NCI-H1417 treated with DMSO at 0.1 percent for 48 hours (cell line): ENCODE results near the gene CRACR2A.

ENCODE experiments used
- DNase-seq: peaks from one replicate; lab custom pipeline; 2025; lab: John Stamatoyannopoulos, UW

Gene CRACR2A

GRCh38 chr12:3646561-3647241 is 106.2 kb downstream of the CRACR2A start:
- no peak for DNase-seq

DNA sequence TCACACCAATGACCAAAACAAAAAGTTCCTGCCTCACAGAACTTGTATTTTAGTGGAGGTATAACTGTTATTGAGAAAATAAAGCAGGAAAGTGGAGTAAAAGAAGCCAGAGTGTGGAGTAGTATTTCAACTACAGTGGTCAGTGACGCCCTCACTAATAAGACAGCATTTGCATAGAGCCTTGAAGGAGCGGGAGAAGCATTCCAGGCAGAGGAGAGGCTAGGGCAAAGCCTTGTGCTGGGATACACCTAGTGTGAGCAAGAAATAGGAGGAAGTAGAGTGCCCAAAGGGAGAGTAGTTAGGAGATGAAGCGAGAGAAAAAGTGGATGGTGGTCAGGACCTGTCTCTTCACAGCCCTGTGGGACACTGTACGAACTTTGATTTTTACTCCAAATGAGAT is 107.8 kb downstream of the CRACR2A start:
- DNase-seq = no peak

DNA sequence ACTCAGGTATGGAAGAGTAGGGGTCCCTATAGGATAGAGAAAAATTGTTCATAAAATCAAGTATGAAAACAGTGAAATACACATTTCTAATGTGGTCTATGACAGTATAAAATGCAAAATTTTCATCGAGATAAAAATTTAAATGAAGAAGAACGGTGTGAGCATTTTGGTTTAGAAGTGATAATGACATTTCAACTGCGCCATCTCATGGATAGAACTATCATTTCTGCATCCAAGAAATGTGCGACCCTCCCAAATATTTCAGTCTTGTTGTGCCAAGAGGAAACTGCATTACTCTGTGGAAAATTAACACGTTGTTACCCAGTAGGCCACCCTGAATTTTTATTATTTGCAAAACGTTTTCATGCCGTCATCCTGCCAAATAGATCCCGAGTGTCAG is 108.8 kb downstream of the CRACR2A start:
- DNase-seq = no peak

DNA sequence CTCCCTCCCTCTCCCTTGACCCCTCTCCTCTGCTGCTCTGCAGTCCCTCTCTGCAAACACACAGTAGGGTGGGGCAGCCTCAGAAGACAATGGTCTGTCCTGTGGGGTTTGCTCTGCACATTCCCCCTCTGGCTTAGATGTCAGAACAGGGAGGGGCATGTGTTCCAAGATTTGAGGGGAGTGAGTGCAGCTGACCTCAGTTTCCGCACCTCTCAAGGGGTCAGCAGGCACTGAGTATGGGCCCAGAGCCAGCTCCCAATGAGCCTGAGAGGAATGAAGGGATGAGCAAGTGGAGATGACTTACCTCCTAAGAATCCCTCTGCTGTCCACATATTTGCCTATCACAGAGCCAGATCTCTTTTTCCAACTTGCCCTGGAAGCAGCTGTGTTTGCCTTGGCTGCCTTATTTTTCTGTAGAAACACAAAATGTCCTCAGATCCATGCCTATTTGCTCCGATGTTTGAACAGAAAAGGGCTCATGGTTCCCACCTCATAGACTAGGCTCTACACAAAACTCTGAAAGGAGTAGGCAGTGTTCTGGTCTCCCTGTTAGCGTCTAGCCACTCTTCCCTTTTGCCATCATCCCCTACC is 111.4 kb downstream of the CRACR2A start:
- DNase-seq = no peak

DNA sequence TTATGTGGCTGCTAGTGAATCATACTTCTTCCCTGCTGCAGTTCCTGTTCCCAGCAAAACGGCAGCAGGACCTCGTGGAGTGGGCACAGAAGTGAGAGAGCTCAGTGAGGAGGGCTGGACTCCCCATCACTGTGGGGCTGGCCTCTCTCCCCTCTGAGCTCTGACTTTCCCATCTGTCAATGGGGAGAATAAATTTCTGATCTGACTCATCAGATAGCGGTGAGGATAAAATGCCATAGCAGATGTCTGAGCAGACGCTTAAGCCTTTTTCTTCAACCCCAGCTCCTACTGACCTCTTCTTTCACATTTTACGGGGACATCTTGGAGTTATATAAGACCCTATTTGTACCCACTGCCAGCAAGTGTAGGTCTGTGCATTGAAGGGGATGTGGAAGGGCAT is 116.6 kb downstream of the CRACR2A start:
- no peak for DNase-seq

- DNase-seq = no peak
Measured at GRCh38 chr12:3634348-3634747, 118.6 kb downstream of the CRACR2A start.

GRCh38 chr12:3633396-3633795 is 119.5 kb downstream of the CRACR2A start:
- DNase-seq = no peak

DNA sequence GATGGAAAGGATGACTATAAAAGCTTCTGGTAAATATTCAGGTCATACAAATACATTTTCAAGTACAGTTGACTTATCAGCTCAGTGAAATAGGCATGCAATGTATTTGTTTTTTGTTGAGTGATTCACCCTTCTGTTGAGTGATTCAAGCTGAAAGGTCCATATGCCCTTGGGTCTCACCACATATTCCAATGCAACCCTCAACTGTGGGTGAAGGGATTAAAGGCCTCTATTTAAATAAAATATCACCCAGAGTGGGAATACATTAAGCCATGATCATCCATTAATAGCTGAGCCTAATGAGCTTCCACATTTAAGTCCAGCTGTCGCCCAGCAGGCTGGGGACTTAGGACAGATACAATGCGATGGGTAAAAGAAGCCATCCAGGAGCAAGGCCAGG is 120.2 kb downstream of the CRACR2A start:
- DNase-seq = no peak

DNA sequence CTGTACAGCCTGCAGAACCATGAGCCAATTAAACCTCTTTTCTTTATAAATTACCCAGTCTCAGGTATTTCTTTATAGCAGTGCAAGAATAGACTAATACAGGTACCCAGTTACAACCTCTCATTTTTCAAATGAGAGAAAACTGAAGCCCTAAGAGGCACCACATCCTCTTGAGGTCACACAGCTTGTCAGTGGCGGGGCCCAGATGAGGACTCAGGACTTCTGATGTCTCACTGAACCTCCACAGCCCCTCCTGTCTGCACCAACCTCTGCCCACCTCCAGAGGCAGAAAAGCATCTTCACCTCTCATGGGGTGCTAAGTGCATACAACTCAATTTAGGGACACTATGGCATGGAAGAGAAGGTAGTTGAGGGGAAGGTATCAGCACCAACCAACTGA is 120.7 kb downstream of the CRACR2A start:
- DNase-seq = no peak

DNA sequence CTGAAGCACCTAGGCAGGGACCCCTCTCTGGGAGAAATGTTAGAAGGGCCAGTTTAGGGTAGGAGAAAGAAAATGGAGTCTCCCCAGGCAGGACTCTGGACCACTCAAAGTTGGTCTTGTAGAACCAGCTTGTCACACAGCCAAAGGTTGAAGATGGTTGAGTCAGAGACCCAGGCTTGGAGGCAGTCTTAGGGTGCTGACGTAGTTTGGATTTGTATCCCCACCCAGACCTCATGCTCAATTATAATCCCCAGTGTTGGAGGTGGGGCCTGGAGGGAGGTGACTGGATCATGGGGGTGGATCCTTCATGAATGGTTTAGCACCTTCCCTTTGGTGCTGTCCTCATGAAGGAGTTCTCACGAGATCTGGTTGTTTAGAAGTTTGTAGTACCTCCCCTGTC is 121.2 kb downstream of the CRACR2A start:
- DNase-seq = no peak

GRCh38 chr12:3631272-3631637 is 121.7 kb downstream of the CRACR2A start:
- no peak for DNase-seq

DNA sequence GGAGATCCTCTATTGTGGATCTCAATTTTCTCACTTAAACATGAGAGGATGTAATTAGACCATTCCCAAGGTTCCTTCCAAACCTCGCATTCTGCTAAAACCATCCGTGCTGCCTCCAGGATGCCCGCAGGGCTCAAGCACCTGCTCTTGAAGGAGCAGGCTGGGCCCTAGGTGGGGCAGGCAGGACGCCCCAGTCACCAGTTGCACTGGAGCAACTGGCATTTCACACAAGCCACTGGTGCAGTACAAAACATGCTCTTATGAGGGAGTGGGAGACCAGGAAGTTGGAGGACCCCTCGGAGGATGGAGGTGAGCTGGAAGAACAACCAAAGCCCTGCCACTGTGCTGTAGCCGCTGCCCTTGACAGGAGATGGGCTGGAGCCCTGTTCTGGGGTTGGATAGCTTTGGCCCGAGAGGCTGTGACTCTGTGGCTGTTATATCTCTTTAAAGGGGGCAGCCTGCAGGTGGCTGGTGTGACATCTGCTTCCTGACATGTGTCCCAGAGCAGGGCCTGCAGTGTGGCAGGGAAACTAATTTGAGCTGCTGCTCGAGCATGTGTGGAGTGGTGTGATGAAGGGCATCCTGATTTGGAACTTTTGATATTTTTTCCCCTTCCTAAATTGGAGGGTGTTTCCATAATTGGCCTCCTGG is 122.2 kb downstream of the CRACR2A start:
- DNase-seq = no peak

DNA sequence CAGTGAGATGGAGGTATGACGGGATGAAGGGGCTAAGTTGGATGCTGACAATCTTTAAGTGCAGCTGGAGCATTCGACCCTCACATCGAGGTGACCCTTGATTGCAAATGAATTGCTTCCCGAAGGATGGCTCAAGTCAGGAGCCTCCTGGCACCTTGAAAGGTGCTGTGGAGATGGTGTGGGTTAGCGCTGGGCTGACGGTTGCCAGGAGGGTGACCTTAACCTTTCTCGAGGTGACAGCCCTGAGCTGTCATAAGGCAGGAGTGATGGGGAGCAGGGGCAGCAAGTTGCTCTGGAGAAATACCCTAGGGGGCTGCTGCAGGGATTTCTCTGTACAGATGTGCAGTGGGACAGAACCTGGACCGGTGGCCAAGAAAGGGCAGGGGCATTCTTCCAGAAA is 122.8 kb downstream of the CRACR2A start:
- no peak for DNase-seq

- no peak for DNase-seq
Measured at GRCh38 chr12:3629057-3629830, 123.7 kb downstream of the CRACR2A start.

DNA sequence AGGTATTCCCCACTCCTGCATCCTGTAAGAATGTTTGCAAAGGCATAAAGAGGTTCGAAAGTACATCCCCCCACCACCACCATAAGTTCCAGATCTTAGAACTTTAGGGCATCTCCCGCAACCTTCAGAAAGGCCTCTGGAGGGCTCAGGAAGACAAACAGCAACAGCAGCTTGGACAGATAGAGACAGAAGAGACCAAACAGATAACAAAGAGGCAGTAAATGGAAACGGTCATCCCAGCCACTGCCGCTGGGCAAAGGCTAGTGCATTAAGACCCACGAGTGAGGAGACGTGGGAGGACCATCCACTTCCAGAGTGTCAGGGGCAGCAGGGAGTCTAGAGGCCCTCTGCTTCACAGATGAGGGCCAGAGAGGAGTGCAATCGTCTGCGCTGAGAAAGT is 124.3 kb downstream of the CRACR2A start:
- DNase-seq = no peak

DNA sequence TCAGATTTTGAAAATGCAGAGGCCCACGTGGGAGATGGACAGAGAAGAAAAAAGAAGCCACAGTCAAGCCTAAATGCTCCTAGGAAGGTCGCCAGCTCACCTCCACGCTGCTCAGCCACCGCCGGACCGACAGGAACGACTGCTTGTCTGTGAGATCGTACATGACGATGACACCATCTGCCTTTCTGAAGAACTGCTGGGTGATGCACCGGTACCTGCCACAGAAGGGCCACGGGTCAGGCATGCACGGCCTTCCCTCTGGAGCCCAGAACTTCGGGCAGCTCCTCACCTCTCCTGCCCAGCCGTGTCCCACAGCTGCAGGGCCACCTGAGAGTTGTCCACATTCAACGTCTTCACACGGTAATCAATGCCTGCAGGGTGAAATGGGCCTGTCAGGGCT is 125.6 kb downstream of the CRACR2A start:
- no peak for DNase-seq

DNA sequence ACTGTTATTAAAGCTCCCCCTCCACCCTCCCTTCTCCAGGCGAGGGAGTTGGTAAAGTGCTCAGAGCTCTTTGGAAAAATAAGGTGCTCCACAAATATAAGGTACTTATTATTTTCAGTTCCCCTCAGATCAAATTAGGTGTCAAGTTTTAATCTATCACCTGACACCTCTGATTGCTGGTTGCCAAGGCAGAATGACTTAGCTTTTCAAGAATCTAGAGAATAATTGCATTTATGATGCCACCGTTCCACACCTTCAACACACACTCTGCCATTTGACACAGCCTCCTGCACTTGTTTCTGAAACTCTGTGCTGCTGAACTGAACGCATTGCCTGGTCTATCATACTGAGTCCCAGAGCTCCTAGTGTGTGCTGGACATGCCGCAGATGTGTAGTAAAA is 128.6 kb downstream of the CRACR2A start:
- DNase-seq = no peak

DNA sequence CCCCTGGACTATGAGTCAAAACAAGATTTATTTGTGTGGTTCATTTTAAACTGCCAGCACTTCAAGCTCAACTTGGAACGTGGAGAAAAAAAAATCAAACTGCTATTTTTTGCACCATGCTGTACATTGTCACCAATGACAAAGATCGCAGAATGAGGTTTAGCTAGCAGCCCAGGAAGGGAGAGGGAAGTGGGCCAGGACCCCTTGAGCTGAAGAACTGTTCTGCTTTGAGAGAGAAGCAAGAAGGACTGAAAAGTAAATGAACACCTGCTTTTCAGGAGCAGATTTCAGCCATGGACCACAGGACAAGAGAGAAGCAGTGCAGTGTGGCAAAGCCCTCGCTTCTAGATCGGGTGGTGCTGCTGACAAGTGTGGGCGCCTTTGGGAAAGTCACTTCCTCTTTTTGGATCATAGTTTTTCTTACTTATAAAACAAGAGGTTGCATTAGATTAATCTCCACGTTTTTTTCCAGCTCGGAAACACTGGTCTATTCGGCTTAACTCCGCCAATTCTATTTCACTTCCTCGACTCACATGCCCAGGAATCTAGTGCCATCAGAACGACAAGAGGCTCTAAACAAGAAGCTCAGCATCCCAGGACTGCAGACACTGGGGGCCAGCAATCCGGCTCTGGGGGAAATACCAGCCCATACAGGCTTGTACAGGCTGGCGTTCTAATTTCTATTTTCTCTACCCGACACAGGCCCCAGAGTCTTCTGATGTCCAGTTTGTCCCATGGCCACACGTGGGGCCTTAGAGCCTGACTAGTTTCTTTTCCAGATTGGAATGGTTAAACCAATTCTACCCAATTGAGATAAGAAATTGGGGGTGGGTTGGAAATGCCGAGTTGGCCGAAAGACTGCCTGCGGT is 129.9 kb downstream of the CRACR2A start:
- DNase-seq = no peak

DNA sequence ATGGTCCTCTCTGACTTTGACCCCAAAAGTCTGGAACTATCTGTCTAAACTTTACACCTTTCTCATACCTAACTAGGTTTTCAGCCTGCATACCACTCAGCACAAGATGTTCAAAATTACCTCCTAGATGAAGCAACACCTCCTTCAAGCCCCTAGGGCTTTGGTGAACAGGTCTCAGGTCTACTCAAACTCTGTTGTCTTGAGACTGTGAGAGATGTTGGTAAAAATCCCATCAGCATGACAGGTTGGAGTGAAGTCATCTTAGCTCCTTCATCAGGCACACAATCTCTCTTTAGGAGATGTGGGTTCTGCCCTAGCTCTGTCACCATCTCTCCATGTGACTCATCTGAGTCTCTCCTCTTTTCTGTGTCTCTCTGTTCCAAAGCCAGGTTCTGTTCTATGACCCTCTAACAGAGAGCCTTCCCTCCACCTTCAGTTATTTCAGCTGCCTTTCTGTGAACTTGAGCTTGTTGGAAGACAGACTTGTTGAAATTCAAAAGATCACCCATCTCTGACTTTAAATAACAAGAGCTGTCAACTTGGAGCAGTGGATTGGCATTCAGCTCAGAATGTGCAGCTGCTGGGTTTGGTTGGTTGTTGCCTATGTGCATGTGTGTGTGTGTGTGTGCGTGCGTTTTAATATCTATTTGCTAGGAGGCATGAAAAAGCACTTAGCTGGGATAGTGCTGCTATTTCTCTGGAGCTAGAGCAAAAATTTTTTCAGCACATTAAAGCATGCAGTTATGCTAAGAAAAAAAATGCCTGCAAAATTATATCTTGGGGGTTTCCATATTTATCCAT is 130.7 kb downstream of the CRACR2A start:
- DNase-seq = no peak

DNA sequence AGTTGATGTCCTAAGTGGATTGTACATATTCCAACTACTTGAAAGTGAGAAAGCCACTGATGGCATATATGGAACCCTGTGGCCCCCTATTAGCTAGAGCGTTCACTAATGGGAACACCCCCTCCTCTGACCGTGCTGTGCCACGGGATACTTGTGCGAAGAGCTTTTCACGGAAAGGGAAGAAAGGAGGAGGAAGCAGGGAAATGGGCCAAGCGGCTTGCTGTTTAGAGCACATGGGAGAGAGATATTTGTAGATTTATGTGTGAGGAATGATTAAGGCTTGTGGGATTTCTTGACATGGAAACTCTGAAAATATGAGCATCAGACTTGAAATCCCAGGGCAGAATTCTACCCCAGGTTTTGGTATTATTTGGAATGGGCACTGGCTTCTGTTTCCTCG is 132.1 kb downstream of the CRACR2A start:
- no peak for DNase-seq

DNA sequence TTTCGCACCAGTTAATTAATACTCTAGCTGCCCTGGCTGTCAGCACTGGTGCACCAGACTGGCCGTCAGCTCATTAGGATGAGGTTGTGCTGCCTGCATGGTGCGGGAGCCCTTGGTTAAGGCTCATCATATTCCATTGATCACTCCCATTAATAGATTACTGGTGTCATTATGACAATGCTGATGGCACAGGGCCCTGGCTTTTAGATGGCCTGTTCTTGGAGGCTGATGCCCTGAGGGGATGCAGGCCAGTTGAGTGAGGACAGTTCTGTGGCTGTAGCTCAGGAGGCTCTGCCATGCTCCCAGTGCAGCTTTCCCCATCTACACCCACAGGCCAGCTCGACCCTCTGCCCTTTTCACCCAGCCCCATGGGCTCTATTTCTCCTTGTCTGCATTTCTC is 135.3 kb downstream of the CRACR2A start:
- DNase-seq = no peak
